GM13977 (cell line): ENCODE results near the gene TMCC2.

Experiments used
- DNase-seq: peaks from one replicate; pipeline ENCODE4 v3.0.0; 2012; ENCODE audit warnings: low spot score
- CTCF ChIP-seq: IDR thresholded peaks from 2 replicates; pipeline ENCODE4 v1.5.1; 2012; ENCODE audit warnings: mild to moderate bottlenecking, control low read depth; ENCODE audit not compliant: insufficient read depth; ENCODE audit errors: extremely low read depth, missing control alignments
- in situ Hi-C: fragments of 300-500 bp; cut with MboI; formaldehyde crosslinking; loops from one replicate; pipeline ENCODE4 v1.12.0; 2022; ENCODE audit warnings: low sequenced_read_pairs, low pct_unique_long_range_greater_than_20kb, mixed read lengths, inconsistent platforms; ENCODE audit not compliant: unreplicated experiment

The TMCC2 gene

DNA sequence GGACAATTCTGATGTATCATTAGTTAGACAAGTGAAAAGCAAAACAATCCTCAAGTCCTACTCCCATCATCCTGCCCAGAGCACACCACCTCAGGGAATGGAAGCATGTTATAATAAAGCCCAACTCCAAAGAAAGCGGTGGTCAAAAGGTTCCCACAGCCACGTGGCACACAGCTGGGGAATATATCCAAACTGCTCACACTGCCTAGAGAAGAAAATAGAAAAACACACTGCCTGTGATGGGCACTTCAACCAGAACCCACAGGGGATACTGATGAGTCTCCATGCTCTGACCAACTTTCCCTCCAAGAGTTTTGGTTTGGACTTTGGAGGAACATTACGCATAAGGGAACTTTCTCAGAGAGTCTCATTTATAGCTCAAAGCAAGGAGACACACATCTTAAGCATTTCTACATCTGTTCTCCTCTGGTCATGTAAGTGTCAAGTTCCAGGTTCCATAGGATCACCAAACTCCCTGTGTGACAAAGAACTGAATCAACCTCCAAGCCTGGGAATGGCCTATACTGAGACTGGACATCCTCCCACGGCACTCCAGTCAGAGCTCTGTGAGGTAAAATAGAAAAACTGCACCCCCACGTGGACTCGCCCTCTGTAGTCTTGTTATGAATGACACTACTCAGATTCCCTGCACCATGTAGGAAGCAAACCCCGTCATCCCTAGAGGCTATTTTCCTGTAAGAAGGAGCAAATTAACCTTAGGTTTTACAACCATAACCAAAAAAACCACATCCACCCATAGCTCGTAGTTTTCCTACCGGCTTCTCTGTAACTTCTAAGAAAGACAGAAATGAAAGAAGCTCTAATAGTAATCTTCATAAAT lies 28.4 kb upstream of the TMCC2 start:
- in situ Hi-C loops: no loop called here
- DNase-seq: no peak
- TF ChIP-seq CTCF: no peak

- no peak for TF ChIP-seq CTCF
- DNase-seq: no peak
- in situ Hi-C loops: no loop called here
Measured at GRCh38 chr1:205199931-205200299, 27.8 kb upstream of the TMCC2 start.

- in situ Hi-C loops: no loop called here
- no peak for TF ChIP-seq CTCF
- DNase-seq: no peak
Measured at GRCh38 chr1:205204552-205204951, 23.2 kb upstream of the TMCC2 start.

DNA sequence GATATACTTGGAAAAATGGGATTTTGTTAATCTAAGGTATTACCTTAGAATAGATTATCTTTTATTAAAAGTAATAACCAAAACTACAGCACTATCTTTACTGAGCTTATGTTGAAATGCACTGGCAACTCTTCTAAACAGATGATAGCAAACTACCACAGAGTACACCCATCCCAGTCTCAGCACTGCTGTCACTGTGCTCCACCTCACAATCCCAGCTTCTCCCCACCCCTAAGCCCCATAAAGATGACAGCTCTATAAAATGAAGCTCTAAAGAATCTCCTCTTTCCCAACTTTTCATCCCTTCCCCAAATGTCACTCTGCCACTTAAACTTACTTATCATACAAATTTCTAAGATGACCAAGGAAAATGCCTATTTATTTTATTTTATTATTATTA lies 22.7 kb upstream of the TMCC2 start:
- in situ Hi-C loops: no loop called here
- DNase-seq: no peak

GRCh38 chr1:205208811-205209210 lies 18.9 kb upstream of the TMCC2 start:
- TF ChIP-seq CTCF: no peak
- DNase-seq: no peak
- in situ Hi-C loops: no loop called here

More for the DNA sequence above, 22.7 kb upstream of the TMCC2 start:
- TF ChIP-seq CTCF: no peak

DNA sequence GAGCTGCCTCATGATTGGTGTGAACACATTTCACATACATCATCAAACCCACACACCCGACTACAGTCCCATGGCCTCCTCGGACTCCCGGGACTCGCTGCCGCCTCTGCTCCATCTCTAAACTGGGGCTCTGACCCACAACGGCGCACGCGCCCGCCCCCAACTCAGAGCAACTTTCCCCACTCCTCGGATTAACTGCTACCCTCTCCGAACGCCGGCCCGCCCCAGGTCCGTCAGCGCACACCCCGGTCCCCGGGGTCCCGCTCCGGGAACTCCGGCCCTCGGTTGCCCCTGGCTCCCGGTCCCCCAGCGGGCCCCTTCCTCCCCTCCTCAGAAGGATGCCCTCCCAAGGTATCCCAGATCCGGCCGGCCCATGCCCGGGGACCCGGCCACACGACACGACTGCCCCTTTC lies 17.0 kb upstream of the TMCC2 start:
- peak; percentile 39 for DNase-seq
- in situ Hi-C loops: no loop called here
- TF ChIP-seq CTCF: no peak
